RWPE2 (cell line): ENCODE results near the gene IAH1.

Experiments used
- ATAC-seq: fragments of 200-7000 bp; cut with Tn5 transposase; 3 replicates; pipeline ENCODE4 v1.9.1; 2021; ENCODE audit warnings: low read depth
- DNase-seq: peaks from one replicate; pipeline ENCODE4 v3.0.0-alpha.2; 2020; ENCODE audit warnings: low spot score
- H3K27ac ChIP-seq: fragments of 450-650 bp; 2 replicates; pipeline ENCODE4 v1.5.1; 2017; ENCODE audit warnings: mild to moderate bottlenecking; ENCODE audit not compliant: poor library complexity, severe bottlenecking
- H3K27me3 ChIP-seq: fragments of 250-450 bp; sonication (Bioruptor Pico); 2 replicates; pipeline ENCODE4 v1.5.1; 2021; ENCODE audit warnings: mild to moderate bottlenecking, moderate library complexity; ENCODE audit not compliant: insufficient read depth, poor library complexity, severe bottlenecking
- H3K36me3 ChIP-seq: fragments of 250-450 bp; sonication (Bioruptor Pico); 2 replicates; pipeline ENCODE4 v1.5.1; 2020; ENCODE audit warnings: low read depth, mild to moderate bottlenecking, moderate library complexity
- H3K4me1 ChIP-seq: fragments of 250-450 bp; sonication (Bioruptor Pico); 2 replicates; pipeline ENCODE4 v1.5.1; 2021; ENCODE audit warnings: mild to moderate bottlenecking, moderate library complexity; ENCODE audit not compliant: insufficient read depth, poor library complexity, severe bottlenecking
- H3K4me3 ChIP-seq: fragments of 250-450 bp; sonication (Bioruptor Pico); 2 replicates; pipeline ENCODE4 v1.5.1; 2021; ENCODE audit warnings: mild to moderate bottlenecking, moderate library complexity; ENCODE audit not compliant: severe bottlenecking
- H3K9me3 ChIP-seq: fragments of 250-450 bp; sonication (Bioruptor Pico); 2 replicates; pipeline ENCODE4 v1.5.1; 2021; ENCODE audit warnings: mild to moderate bottlenecking, moderate library complexity; ENCODE audit not compliant: severe bottlenecking
- TF ChIP-seq, protein P1 (sequence below): fragments of 450-650 bp; IDR thresholded peaks from one replicate; pipeline ENCODE4 v1.5.1; 2017; ENCODE audit warnings: mild to moderate bottlenecking, moderate library complexity; ENCODE audit not compliant: poor library complexity, severe bottlenecking

IAH1 gene

DNA sequence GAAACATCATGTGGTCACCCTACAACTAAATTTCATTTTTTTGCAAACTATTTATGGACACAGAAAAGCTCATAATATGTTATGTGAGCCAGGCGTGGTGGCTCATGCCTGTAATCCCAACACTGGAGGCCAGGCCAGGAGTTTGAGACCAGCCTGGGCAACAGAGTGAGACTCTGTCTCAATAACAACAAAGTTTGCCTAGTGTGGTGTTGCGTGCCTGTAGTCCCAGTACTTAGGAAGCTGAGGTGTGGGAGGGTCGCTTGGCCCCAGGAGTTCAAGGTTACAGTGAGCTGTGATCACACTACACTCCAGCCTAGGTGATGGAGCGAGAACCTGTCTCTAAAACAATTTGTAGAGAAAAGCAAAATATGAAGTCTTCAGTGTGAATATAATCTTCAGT, 5.8 kb downstream of the IAH1 start:
- Histone ChIP-seq H3K4me1 (peaks cover 3% of the 10 kb centered on the region), H3K27me3 (no peaks in the 10 kb centered on the region), H3K36me3 (peaks cover 91% of the 10 kb centered on the region), H3K4me3 (no peak overlapping the region), H3K9me3 (no peaks in the 10 kb centered on the region), H3K27ac (no peak overlapping the region)
- TF ChIP-seq, protein P1, sequence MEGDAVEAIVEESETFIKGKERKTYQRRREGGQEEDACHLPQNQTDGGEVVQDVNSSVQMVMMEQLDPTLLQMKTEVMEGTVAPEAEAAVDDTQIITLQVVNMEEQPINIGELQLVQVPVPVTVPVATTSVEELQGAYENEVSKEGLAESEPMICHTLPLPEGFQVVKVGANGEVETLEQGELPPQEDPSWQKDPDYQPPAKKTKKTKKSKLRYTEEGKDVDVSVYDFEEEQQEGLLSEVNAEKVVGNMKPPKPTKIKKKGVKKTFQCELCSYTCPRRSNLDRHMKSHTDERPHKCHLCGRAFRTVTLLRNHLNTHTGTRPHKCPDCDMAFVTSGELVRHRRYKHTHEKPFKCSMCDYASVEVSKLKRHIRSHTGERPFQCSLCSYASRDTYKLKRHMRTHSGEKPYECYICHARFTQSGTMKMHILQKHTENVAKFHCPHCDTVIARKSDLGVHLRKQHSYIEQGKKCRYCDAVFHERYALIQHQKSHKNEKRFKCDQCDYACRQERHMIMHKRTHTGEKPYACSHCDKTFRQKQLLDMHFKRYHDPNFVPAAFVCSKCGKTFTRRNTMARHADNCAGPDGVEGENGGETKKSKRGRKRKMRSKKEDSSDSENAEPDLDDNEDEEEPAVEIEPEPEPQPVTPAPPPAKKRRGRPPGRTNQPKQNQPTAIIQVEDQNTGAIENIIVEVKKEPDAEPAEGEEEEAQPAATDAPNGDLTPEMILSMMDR, result no peak
- no peak for ATAC-seq
- no peak for DNase-seq

DNA sequence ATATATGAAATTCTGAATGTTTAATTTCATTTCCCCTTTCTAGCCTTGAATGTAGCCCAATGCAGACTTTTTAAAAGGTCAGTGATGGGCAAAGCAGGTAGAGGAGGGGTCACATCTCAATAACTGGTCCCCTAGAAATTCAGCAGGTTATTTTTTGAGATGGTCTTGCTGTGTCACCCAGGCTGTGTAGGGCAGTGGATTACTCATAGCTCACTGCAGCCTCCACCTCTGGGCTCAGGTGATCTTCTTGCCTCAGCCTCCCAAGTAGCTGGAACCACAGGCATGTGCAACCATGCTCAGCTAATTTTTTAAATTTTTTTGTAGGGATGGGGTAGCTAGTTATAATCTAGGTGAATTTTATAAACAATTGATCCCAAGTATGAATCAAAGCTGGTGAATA, 8.8 kb downstream of the IAH1 start:
- H3K4me1 ChIP-seq, result no peaks in the 10 kb centered on the region
- TF ChIP-seq, protein P1, result no peak
- peaks cover 97% of the 10 kb centered on the region for H3K36me3 ChIP-seq
- DNase-seq (no peak), ATAC-seq (peak; percentile 33; the same call in 1 of the 3 replicates)
- H3K9me3 ChIP-seq, result no peaks in the 10 kb centered on the region
- no peak overlapping the region for H3K4me3 ChIP-seq
- no peaks in the 10 kb centered on the region for H3K27me3 ChIP-seq
- H3K27ac ChIP-seq, result no peak overlapping the region

DNA sequence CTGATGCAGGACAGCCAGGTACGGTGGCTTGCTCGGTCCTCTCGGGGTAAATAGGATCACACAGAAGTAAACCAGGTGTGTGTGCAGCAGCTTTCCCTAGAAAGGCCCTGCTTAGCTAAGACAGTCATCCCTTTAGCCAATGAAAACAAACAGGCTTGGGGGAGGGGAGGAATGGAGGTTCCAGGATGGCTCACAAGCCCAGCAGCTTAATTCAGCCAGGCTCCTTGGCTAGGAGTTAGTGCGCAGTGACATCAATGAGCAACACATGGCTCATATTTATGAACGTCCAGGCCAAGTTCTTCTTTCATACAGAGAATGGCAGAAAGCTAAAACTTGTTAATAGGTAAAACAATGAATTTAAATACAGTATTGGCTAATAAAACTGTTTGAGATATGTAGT, 10.2 kb downstream of the IAH1 start:
- ATAC-seq (no peak), DNase-seq (no peak)
- H3K36me3 ChIP-seq, result peaks cover 97% of the 10 kb centered on the region
- no peaks in the 10 kb centered on the region for H3K27me3 ChIP-seq
- H3K4me1 ChIP-seq, result no peaks in the 10 kb centered on the region
- no peaks in the 10 kb centered on the region for H3K9me3 ChIP-seq
- no peak overlapping the region for H3K4me3 ChIP-seq
- TF ChIP-seq, protein P1, result no peak
- H3K27ac ChIP-seq, result no peak overlapping the region

DNA sequence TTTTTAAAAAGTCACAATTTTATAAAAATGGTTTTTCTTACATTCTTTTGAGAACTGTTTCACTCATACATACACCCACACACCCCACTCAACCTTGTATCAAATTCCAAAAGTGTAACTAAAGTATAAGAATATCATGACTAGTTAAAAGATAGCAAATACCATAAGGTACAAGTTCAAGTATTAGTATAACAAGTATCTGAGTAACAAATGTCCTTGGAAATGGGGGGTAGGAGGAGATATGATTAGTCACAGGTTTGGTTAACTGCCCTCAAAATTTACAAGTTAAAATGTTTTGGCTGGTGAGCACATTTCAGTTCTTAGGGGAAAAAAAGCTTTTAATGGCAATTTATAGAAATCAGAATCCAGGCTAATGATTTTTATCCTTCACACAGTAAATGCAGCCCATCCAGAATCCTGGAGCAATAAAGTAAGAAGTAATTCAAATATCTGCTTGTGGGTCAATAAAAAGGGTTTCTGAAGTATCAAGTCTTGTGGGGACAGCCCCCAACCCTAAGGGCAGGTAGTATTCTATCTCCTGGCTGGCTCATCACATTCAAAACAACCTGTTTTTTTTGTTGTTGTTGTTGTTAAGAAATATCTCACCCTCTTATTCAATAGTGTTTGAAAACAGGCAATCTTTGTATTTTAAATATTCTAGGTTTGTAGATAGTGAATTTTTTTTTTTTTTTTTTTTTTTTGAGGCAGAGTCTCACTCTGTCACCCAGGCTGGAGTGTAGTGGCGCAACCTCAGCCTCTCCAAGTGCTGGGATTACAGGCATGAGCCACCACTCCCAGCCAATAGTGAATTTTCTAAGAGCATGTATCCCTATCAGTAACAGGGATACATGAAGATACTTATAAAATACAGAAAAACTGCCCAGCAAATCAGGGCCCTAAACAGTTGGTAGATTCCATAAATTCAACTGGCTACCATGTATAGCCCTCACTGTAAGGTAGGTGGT, 14.5 kb downstream of the IAH1 start:
- H3K36me3 ChIP-seq, result peaks cover 100% of the 10 kb centered on the region
- TF ChIP-seq, protein P1, result no peak
- ATAC-seq, result no peak
- no peaks in the 10 kb centered on the region for H3K9me3 ChIP-seq
- H3K4me3 ChIP-seq, result no peak overlapping the region
- H3K27me3 ChIP-seq, result no peaks in the 10 kb centered on the region
- no peak overlapping the region for H3K27ac ChIP-seq
- H3K4me1 ChIP-seq, result no peaks in the 10 kb centered on the region
- DNase-seq, result no peak

DNA sequence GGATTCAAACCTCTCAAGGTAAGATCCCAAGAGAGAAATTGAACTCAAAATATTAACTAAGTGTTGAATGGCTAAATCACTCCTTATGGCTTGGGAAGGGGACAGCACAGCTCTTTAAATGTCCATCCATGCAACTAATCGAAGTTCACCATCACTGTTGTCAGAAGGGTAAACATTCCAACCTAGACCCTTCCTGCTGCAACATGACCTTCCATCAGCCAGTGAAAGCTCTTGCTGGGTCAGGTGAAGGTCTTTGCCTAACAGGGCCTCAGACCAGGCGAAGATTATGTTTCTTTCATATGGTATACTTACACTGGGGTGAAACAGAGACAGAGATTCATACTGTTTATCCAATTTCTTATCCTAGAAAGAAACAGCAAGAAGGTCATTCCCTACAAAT, 16.4 kb downstream of the IAH1 start:
- no peak overlapping the region for H3K27ac ChIP-seq
- H3K4me1 ChIP-seq, result no peaks in the 10 kb centered on the region
- H3K36me3 ChIP-seq, result peaks cover 90% of the 10 kb centered on the region
- TF ChIP-seq, protein P1, result no peak
- ATAC-seq, result no peak
- no peaks in the 10 kb centered on the region for H3K9me3 ChIP-seq
- H3K4me3 ChIP-seq, result no peak overlapping the region
- H3K27me3 ChIP-seq, result no peaks in the 10 kb centered on the region
- DNase-seq, result no peak
